Measurements from ENCODE around the gene IMP4. TPM values are rescaled to one million over a fixed set of nuclear protein-coding genes. Genes with fewer than 3 reads are reported as not detected.

Gene IMP4
- total and polyA plus RNA-seq, 2 of the 13 experiments (the other 11 are each of a cell fraction or from before 2014, with no cell fraction given): 142 to 158 TPM

GRCh38 chr2:130327703-130328527, 14.8 kb upstream of the IMP4 start (continued):
- TF ChIP-seq, protein P1, sequence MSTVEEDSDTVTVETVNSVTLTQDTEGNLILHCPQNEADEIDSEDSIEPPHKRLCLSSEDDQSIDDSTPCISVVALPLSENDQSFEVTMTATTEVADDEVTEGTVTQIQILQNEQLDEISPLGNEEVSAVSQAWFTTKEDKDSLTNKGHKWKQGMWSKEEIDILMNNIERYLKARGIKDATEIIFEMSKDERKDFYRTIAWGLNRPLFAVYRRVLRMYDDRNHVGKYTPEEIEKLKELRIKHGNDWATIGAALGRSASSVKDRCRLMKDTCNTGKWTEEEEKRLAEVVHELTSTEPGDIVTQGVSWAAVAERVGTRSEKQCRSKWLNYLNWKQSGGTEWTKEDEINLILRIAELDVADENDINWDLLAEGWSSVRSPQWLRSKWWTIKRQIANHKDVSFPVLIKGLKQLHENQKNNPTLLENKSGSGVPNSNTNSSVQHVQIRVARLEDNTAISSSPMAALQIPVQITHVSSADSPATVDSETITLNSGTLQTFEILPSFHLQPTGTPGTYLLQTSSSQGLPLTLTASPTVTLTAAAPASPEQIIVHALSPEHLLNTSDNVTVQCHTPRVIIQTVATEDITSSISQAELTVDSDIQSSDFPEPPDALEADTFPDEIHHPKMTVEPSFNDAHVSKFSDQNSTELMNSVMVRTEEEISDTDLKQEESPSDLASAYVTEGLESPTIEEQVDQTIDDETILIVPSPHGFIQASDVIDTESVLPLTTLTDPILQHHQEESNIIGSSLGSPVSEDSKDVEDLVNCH (CRISPR knock-in tag; IDR thresholded peaks at IDR 0.05): no peak
- TF ChIP-seq ZNF44 (CRISPR knock-in tag; IDR thresholded peaks at IDR 0.05) (no peak), CBX2 (IDR thresholded peaks at IDR 0.05; ENCODE audit: low read depth, low read length) (no peak), CBX2 (CRISPR knock-in tag; IDR thresholded peaks at IDR 0.05; ENCODE audit: low read depth) (0 out of 2 replicates have a peak, but pooled peaks have one; percentile 45), ZNF75D (CRISPR knock-in tag; IDR thresholded peaks at IDR 0.05; ENCODE audit: borderline replicate concordance) (no peak), ZNF101 (CRISPR knock-in tag; IDR thresholded peaks at IDR 0.05; ENCODE audit: borderline replicate concordance, low read depth) (no peak), ARNT2 (CRISPR knock-in tag; IDR thresholded peaks at IDR 0.05; ENCODE audit: low read depth) (no peak), ZBTB21 (CRISPR knock-in tag; IDR thresholded peaks at IDR 0.05) (no peak), IKZF1 (IDR thresholded peaks at IDR 0.05) (no peak), ZSCAN25 (CRISPR knock-in tag; IDR thresholded peaks at IDR 0.05) (0 out of 2 replicates have a peak, but pooled peaks have one; percentile 17), ZNF550 (CRISPR knock-in tag; IDR thresholded peaks at IDR 0.05; ENCODE audit: borderline replicate concordance) (no peak), ZNF746 (CRISPR knock-in tag; IDR thresholded peaks at IDR 0.05) (no peak), NR3C1 (CRISPR knock-in tag; IDR thresholded peaks at IDR 0.05) (no peak), TBP (CRISPR knock-in tag; IDR thresholded peaks at IDR 0.05) (no peak), FOSL2 (CRISPR knock-in tag; IDR thresholded peaks at IDR 0.05) (peak; percentile 56), SOX6 (IDR thresholded peaks at IDR 0.05) (no peak), SOX6 (CRISPR knock-in tag; IDR thresholded peaks at IDR 0.05) (no peak), MIER2 (CRISPR knock-in tag; IDR thresholded peaks at IDR 0.05) (no peak), SP4 (CRISPR knock-in tag; IDR thresholded peaks at IDR 0.05) (no peak), RBM39 (IDR thresholded peaks at IDR 0.05; ENCODE audit: low read depth, low read length, poor library complexity, severe bottlenecking) (no peak), SIN3B (IDR thresholded peaks at IDR 0.05; ENCODE audit: low read length) (no peak), ZNF777 (CRISPR knock-in tag; IDR thresholded peaks at IDR 0.05) (peak; percentile 74), HMGXB4 (CRISPR knock-in tag; IDR thresholded peaks at IDR 0.05; ENCODE audit: borderline replicate concordance in 1 of 2, low read depth in 1 of 2) (peak in 1 of 2 experiments; percentile 50; a peak in 1 of 4 replicates), RFX5 (IDR thresholded peaks at IDR 0.05; ENCODE audit: low read depth, low read length) (no peak)
- TF ChIP-seq, protein P2, sequence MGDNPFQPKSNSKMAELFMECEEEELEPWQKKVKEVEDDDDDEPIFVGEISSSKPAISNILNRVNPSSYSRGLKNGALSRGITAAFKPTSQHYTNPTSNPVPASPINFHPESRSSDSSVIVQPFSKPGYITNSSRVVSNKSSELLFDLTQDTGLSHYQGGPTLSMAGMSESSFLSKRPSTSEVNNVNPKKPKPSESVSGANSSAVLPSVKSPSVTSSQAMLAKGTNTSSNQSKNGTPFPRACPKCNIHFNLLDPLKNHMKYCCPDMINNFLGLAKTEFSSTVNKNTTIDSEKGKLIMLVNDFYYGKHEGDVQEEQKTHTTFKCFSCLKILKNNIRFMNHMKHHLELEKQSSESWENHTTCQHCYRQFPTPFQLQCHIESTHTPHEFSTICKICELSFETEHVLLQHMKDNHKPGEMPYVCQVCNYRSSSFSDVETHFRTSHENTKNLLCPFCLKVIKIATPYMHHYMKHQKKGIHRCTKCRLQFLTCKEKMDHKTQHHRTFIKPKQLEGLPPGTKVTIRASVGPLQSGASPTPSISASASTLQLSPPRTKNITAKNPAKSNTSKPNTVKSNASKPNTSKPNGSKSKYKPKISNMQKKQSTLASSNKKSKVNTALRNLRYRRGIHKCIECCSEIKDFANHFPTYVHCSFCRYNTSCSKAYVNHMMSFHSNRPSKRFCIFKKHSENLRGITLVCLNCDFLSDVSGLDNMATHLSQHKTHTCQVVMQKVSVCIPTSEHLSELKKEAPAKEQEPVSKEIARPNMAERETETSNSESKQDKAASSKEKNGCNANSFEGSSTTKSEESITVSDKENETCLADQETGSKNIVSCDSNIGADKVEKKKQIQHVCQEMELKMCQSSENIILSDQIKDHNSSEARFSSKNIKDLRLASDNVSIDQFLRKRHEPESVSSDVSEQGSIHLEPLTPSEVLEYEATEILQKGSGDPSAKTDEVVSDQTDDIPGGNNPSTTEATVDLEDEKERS (CRISPR knock-in tag; IDR thresholded peaks at IDR 0.05): no peak
